ENCODE data around the gene OR4N2.
"Not testable (repeated sequence)": the region's sequence is repeated elsewhere in the genome, so short reads cannot be mapped to it uniquely, and the experiment has no call there.

The OR4N2 gene

GRCh38 chr14:19828314-19828713 lies 24.7 kb downstream of the OR4N2 start:
- in situ Hi-C loops (cut with MboI; ENCODE audit: low sequenced_read_pairs) = no loop called here

GRCh38 chr14:19834203-19834848 lies 30.8 kb downstream of the OR4N2 start:
- in situ Hi-C loops (cut with MboI; ENCODE audit: low sequenced_read_pairs) = not testable (repeated sequence)

DNA sequence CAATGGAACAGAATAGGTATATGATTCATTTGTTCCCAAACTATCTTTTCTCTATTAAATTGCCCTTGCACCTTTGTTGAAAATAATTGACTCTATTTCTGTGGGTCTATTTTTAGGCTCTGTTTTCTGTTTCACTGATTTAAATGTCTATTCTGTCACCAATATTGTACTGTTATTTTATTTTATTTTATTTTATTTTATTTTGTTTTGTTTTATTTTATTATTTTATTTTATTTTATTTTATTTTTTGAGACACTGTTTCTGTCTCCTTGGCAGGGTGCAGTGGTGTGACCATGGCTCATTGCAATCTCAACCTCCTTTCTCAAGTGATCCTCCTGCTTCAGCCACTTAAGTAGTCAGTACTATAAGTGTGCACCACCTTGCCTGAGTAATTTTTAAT lies 34.9 kb downstream of the OR4N2 start:
- in situ Hi-C loops (cut with MboI; ENCODE audit: low sequenced_read_pairs) = no loop called here

- in situ Hi-C loops (cut with MboI; ENCODE audit: low sequenced_read_pairs) = no loop called here
Observed at GRCh38 chr14:19851365-19851764, 47.8 kb downstream of the OR4N2 start.

DNA sequence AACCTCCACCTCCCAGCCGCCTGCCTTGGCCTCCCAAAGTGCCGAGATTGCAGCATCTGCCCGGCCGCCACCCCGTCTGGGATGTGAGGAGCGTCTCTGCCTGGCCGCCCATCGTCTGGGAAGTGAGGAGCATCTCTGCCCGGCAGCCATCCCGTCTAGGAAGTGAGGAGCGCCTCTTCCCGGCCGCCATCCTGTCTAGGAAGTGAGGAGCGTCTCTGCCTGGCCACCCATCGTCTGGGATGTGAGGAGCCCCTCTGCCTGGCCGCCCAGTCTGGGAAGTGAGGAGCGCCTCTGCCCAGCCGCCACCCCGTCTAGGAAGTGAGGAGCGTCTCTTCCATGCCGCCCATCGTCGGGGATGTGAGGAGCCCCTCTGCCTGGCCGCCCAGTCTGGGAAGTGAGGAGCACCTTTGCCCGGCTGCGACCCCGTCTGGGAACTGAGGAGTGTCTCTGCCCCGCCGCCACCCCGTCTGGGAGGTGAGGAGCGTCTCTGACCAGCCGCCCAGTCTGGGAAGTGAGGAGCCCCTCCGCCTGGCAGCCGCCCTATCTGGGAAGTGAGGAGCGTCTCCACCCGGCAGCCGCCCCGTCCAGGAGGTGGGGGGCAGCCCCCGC lies 62.6 kb downstream of the OR4N2 start:
- in situ Hi-C loops (cut with MboI; ENCODE audit: low sequenced_read_pairs) = not testable (repeated sequence)

GRCh38 chr14:19873178-19873577 lies 69.6 kb downstream of the OR4N2 start:
- in situ Hi-C loops (cut with MboI; ENCODE audit: low sequenced_read_pairs) = no loop called here

DNA sequence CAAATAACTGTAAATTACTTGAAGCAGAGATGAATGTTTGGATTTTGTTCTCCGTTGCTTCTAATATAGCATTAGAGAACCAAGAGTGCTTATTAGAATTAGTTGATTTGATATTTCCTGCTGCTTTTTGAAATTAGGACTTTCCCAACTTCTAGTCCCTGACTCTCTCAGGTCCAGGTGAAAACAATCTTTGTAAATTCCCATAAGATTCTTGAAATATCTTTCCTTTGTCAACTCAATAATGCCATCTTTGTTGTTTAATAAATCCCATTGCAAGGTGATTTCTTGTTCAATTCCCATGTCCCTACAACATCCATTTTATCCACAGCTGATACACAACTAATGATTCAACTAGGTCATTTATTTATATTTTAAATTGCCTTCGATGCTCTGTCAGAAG lies 71.3 kb downstream of the OR4N2 start, which contains the start of gene OR4K2:
Gene OR4K2, plus strand, starts transcription at position 301 of the 400 bp plus-strand sequence. CDS start 1,126 bp downstream, outside the sequence.
- in situ Hi-C loops (cut with MboI; ENCODE audit: low sequenced_read_pairs) = no loop called here

GRCh38 chr14:19878029-19878642 lies 74.6 kb downstream of the OR4N2 start:
- in situ Hi-C loops (cut with MboI; ENCODE audit: low sequenced_read_pairs) = no loop called here

Data from HL-60/S4 treated with retinoic acid at 250 ng/mL for 4 days and 3 days (cell line).